ENCODE measurements around the gene TMEM45B. TPM values are rescaled to one million over a fixed set of nuclear protein-coding genes. Genes with fewer than 3 reads are reported as not detected.

Gene TMEM45B
- total RNA-seq, 1 donor from 2014 or later: not detected

DNA sequence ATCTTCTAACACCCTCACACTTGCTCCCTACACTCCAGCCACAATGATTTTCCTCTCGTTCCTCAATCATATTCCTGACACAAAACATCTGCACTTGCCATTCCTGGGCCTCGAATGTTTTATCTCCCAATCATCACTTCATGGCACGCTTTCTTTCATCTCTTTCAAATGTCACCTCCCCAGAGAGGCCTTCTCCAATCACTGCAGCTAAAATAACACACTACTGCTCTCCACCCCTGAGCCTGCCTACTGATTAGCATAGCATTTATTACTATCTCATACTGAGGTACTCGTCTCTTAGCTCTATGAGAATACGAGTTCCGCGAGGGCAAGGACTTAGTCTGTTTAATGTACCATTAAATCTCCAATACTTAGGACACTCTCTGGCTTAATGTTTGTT lies 56.3 kb downstream of the TMEM45B start:
- Mint-ChIP-seq H3K9me3 (ENCODE audit: unreplicated experiment) (no peaks in the 10 kb centered on the region), H3K27ac (ENCODE audit: unreplicated experiment) (no peak overlapping the region), H3K36me3 (ENCODE audit: unreplicated experiment) (peaks cover 58% of the 10 kb centered on the region), H3K4me1 (ENCODE audit: unreplicated experiment) (no peaks in the 10 kb centered on the region), H3K4me3 (ENCODE audit: unreplicated experiment) (no peak overlapping the region), H3K27me3 (ENCODE audit: unreplicated experiment) (no peaks in the 10 kb centered on the region)
- no peak for DNase-seq (ENCODE audit: extremely low spot score, unreplicated experiment)
- no peak for TF ChIP-seq CTCF (IDR thresholded peaks at IDR 0.05)

GRCh38 chr11:129880311-129880710 lies 64.7 kb downstream of the TMEM45B start:
- Mint-ChIP-seq H3K4me3 (ENCODE audit: unreplicated experiment) (no peak overlapping the region), H3K27ac (ENCODE audit: unreplicated experiment) (no peak overlapping the region), H3K27me3 (ENCODE audit: unreplicated experiment) (no peaks in the 10 kb centered on the region), H3K4me1 (ENCODE audit: unreplicated experiment) (no peaks in the 10 kb centered on the region), H3K9me3 (ENCODE audit: unreplicated experiment) (no peaks in the 10 kb centered on the region), H3K36me3 (ENCODE audit: unreplicated experiment) (peaks cover 68% of the 10 kb centered on the region)
- no peak for DNase-seq (ENCODE audit: extremely low spot score, unreplicated experiment)
- no peak for TF ChIP-seq CTCF (IDR thresholded peaks at IDR 0.05)

DNA sequence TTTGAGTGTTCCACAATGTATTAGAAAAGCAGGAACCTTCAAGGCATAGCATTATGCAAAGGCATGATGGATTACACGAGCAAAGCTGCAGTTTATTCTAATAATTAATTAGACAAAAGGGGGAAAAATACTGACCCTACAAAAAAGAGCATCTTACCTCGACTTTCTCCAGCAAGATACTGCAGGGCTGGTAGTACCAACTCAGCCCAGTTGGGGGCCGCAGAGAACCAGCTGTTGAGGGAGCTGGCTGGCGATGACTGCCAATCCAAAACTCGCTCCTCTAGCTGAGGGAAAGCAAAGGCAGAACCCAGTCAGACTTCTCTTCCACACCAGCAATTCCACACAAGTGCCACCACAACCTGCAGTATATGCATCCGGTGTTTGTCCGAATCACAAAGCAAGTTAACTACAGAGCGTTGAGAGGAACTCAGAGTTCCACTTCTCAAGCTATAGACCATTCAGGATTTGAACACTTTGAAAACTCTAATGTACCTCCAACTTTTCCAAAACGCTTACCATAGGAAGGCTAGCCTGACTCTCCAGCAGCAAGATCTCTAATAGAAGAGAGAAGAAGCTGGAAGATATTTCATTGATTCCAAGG lies 66.0 kb downstream of the TMEM45B start:
- peak; percentile 61 for TF ChIP-seq CTCF (IDR thresholded peaks at IDR 0.05)
- Mint-ChIP-seq H3K9me3 (ENCODE audit: unreplicated experiment) (no peaks in the 10 kb centered on the region), H3K4me3 (ENCODE audit: unreplicated experiment) (no peak overlapping the region), H3K36me3 (ENCODE audit: unreplicated experiment) (peaks cover 74% of the 10 kb centered on the region), H3K4me1 (ENCODE audit: unreplicated experiment) (no peaks in the 10 kb centered on the region), H3K27ac (ENCODE audit: unreplicated experiment) (no peak overlapping the region), H3K27me3 (ENCODE audit: unreplicated experiment) (no peaks in the 10 kb centered on the region)
- DNase-seq (ENCODE audit: extremely low spot score, unreplicated experiment): no peak

- DNase-seq (ENCODE audit: extremely low spot score, unreplicated experiment): no peak
- Mint-ChIP-seq H3K27ac (ENCODE audit: unreplicated experiment) (no peak overlapping the region), H3K9me3 (ENCODE audit: unreplicated experiment) (no peaks in the 10 kb centered on the region), H3K27me3 (ENCODE audit: unreplicated experiment) (no peaks in the 10 kb centered on the region), H3K4me1 (ENCODE audit: unreplicated experiment) (no peaks in the 10 kb centered on the region), H3K36me3 (ENCODE audit: unreplicated experiment) (peaks cover 75% of the 10 kb centered on the region), H3K4me3 (ENCODE audit: unreplicated experiment) (no peak overlapping the region)
- TF ChIP-seq CTCF (IDR thresholded peaks at IDR 0.05): no peak
Measured at GRCh38 chr11:129884581-129884980, 68.9 kb downstream of the TMEM45B start.

GRCh38 chr11:129885381-129885780 lies 69.7 kb downstream of the TMEM45B start:
- H3K27ac Mint-ChIP-seq (ENCODE audit: unreplicated experiment): no peak overlapping the region
- H3K36me3 Mint-ChIP-seq (ENCODE audit: unreplicated experiment): peaks cover 70% of the 10 kb centered on the region
- no peaks in the 10 kb centered on the region for H3K4me1 Mint-ChIP-seq (ENCODE audit: unreplicated experiment)
- no peak overlapping the region for H3K4me3 Mint-ChIP-seq (ENCODE audit: unreplicated experiment)
- no peaks in the 10 kb centered on the region for H3K9me3 Mint-ChIP-seq (ENCODE audit: unreplicated experiment)
- no peak for TF ChIP-seq CTCF (IDR thresholded peaks at IDR 0.05)
- no peak for DNase-seq (ENCODE audit: extremely low spot score, unreplicated experiment)
- H3K27me3 Mint-ChIP-seq (ENCODE audit: unreplicated experiment): no peaks in the 10 kb centered on the region

Measured in osteocyte (in vitro differentiated cells).